GF-D8 (cell line): ENCODE measurements around the gene SYCP2L.
A peak's percentile ranks its signal among the peaks of the same experiment; 100 is the strongest.
"Not testable (repeated sequence)": the region's sequence is repeated elsewhere in the genome, so short reads cannot be mapped to it uniquely, and the experiment has no call there.

ENCODE experiments used
- DNase-seq: peaks from one replicate; lab custom pipeline; 2025; lab: John Stamatoyannopoulos, UW

SYCP2L gene

GRCh38 chr6:10886691-10887502 lies at the start of gene SYCP2L:
Gene SYCP2L, plus strand, starts transcription at chr6:10887052. Its CDS starts 75 bp downstream, at chr6:10887127.
- peak; percentile 88 for DNase-seq

DNA sequence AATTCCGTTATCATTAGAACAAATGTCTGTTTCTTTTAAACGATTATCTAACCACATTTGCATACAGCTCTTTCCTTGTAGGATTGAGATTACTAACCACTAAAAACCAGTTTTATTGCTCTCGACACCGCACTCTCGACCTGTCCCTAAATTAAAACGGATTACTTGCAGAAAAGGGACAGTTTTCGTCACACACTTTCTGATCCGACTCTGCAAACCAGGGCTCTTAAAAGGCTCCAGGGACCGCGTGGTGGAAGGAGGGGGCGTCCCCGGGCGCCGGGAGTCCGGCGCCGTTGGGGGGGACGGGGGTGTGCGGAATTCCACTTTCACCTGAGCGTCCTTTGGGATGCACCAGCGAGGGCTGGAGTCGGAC lies 49.2 kb upstream of the SYCP2L start:
- DNase-seq: no peak

- DNase-seq: peak; percentile 74
Measured at GRCh38 chr6:10837995-10838793, 48.7 kb upstream of the SYCP2L start, which contains the start of gene MAK. Gene MAK, minus strand, starts transcription at chr6:10838539. Its CDS starts 7,891 bp downstream, at chr6:10830648.

DNA sequence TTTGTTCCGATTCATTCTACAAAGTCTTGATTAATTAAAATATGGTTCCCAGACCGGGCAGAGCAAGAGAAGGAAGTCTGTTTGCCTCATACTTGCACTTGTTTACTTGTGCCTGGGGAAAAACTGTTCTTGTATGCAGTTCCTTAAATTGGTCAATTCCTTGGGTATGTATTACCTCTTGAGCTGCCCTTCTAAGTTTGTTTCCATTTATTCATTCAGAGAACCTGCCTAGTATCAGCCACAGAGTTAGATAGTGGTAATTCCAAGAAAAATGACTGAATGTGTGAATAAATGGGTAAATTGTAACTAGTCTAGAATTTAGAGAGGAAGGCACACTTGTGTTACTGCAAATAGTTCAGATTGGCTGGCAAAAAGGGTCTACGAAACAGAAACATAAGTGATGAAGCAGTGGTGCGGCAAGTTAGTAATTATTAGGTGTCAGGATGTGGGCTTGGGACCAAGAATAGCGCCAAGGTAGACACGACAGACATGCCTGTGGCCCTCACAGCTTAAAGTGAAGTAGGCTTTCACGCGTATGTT lies 48.0 kb upstream of the SYCP2L start:
- no peak for DNase-seq

- DNase-seq: no peak
Measured at GRCh38 chr6:10843554-10843953, 43.3 kb upstream of the SYCP2L start.

GRCh38 chr6:10847684-10848083 lies 39.2 kb upstream of the SYCP2L start:
- no peak for DNase-seq

DNA sequence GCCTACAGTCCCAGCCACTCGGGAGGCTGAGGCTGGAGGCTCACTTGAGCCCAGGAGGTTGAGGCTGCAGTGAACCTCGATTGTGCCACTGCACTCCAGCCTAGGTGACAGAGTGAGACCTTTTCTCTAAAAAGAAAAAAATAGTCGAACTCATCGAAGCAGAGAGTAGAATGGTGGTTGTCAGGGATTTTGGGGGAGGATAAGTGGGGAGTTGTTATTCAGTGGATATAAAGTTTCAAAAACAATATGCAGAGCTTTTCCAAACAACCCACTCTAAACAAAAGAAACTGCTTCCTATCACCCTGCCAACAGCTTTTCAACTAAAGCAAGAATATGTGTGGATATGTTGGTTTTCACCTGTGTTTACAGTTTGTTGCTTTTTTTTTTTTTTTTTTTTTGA lies 37.0 kb upstream of the SYCP2L start:
- DNase-seq: no peak

DNA sequence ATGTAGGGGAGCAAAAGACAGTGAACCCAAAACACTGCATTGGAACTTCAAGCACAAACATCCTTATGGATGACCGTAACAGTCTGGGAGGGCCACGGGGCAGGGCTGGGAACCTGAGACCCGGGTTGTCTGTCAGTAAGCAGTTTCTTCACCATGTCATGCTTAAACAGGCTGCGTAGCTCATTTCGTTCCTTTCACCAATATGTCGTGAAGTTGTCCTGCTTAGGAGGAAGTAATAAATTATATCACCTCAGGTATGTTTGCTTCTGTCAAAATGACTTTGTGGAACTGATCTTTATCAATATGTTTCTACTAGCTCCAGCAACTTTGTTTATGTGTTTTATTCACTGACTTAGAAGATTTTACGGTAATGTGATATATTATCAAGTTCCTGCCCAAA lies 36.1 kb upstream of the SYCP2L start:
- no peak for DNase-seq

DNA sequence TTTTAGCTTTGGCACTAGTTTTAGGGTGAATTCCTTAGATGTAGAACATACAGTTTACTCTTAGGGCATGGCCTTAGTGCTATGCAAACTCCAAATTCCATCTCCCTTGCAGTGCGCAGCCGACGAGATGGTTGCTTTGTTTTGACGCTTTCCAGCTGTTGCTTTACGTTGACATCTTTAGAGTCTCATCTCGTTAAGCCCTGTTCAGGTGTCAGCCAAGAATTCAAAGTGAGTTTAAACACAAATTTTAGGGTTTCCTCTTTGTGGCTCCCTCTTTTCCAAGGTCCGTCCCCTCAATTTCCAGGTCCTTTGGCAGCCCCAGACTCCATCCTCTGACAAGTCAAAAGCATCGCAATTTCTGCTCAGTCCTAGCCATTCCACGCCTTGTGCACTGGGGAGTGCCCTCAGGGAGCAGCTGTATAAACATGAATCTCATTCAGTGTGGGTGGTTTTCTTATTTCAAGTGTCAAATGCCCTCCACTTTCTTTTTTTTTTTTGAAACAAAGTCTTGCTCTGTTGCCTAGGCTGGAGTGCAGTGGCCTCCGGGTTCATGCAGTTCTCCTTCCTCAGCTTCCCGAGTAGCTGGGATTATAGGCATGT lies 34.4 kb upstream of the SYCP2L start:
- DNase-seq: no peak

- DNase-seq: peak; percentile 63
Measured at GRCh38 chr6:10853849-10854300, 33.0 kb upstream of the SYCP2L start.

- peak; percentile 39 for DNase-seq
Measured at GRCh38 chr6:10854922-10855632, 31.8 kb upstream of the SYCP2L start.

DNA sequence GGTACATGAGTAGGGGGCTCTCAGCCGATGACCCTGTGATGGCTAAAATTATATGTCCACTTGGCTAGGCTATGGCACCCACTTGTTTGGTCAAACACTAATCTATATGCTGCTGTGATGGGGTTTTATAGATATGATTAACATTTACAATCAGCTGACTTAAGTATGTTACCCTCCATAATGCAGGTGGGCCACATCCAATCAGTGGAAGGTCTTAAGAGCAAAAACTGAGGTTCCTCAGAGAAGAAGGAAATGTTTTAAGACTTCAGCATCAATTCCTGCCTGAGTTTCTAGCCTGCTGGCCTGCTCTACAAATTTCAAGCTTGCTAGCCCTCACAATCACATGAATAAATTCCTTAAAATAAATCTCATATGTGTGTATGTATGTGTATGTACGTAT lies 29.6 kb upstream of the SYCP2L start:
- DNase-seq: no peak

DNA sequence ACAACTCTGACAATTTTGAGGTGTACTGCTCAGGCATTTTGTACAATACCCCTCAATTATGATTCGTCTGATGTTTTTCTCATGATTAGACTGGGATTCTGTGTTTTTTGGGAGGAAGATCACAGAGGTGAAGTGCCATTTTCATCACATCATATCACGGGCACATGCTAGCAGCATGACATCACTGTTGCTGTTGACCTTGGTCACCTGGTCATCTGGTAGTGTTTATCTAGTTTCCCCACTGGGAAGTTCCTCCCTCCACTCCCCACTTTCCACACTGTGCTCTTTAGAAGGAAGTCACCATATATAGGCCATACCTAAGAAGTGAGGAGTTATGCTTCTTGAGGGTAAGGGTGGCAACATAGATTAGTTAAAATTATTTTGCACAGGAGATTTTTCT lies 25.8 kb upstream of the SYCP2L start:
- DNase-seq: no peak

DNA sequence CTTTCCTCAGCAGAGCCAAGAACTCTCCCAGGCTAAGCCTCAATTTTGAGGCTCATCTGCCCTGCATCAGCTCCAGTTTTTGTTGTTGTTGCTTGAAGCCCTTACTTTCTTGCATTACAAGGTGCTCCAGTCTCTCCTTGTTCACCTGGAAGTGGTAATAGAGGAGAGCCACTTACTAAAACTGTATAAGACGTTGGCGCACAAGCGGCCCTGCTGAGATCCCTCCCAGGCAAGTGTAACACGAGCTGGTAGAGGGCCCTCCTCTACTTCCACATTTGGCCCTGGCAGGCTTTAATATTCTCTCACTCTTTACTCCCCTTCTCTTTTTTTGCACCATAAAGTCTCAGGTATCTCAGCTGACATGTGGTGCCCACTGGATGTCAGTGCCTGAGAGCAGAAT lies 24.5 kb upstream of the SYCP2L start:
- no peak for DNase-seq

- not testable (repeated sequence) for DNase-seq
Measured at GRCh38 chr6:10863031-10863430, 23.8 kb upstream of the SYCP2L start.

DNA sequence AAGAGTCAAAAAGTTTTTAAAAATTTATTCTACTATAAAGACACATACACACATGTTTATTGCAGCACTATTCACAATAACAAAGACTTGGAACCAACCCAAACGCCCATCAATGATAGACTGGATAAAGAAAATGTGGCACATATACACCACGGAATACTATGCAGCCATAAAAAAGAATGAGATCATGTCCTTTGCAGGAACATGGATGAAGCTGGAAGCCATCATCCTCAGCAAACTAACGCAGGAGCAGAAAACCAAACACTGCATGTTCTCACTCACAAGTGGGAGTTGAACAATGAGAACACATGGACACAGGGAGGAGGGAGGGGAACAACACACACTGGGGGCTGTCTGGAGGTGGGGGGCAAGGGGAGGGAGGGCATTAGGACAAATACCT lies 20.1 kb upstream of the SYCP2L start:
- not testable (repeated sequence) for DNase-seq

DNA sequence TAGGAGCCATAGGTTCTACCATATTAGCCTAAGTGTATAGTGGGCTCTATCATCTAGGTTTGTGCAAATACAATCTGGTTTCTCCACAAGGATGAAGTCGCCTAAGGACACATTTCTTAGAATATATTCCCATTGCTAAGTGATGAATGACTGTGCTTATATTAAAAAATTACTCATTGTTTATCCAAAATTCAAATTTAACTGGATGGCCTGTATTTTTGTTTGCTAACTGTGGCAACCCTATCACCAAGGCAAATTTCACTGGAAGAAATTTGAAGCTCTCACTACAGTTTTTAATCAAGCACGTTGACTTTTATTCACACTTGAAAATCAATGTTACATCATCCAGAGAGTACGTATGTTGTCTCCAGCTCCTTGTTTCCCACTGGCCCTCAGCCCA lies 18.9 kb upstream of the SYCP2L start:
- DNase-seq: no peak

- no peak for DNase-seq
Measured at GRCh38 chr6:10873374-10873773, 13.5 kb upstream of the SYCP2L start.

DNA sequence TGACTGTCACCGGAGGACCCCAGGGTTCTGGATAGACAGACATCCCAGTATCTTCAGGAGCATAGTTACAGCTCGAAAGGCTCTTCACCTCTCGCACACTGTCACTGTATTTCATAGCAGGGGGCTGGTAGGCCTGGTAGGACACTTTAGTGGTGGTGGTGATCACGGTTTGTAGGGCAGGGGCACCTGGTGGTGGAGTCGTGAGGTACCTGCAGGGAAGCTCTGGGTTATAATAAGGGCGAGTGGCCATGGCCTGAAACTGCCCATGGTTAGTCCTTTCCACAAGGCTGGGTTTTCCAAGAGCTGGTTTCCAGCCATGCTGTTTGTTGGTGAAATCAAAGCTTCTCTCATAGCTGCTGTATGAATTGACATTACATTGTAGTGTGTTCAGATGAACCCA lies 12.6 kb upstream of the SYCP2L start:
- DNase-seq: no peak

DNA sequence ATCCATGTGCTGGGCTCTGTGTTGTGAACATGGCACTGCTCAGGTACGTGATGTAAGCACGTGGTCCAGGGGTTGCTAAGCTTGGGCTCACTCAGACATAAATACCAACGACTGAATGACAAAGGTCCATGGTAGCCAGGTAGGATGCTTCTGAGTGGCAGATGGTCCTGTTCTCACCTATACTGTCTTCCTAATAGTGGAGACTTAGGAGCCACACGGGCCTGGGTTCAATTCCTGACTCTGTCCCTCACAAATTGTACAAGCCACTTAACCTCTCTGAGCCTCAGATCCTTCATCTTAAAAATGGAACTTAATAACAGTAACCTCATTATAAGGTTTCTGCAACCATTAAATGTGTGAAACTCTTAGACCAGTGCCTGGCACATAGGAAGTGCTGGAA lies 11.8 kb upstream of the SYCP2L start:
- no peak for DNase-seq

DNA sequence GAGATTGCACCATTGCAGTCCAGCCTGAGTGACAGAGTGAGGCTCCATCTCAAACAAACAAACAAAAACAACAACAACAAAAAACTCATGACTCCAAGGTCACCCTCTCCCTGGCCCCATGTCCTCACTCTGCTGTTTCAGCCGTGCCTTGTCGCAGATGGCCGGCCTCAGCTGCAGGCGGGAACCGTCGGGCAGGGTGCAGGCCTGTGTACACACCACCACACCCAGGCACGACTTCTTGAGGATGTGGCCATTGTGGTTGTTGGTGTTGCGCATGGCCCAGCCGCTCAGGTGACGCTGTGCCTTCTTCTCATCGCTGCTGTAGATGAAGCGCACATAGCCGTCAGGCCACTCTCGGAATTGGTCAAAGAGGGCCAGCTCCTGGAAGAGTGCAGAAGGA lies 9.8 kb upstream of the SYCP2L start:
- DNase-seq: no peak

- no peak for DNase-seq
Measured at GRCh38 chr6:10877871-10878270, 9.0 kb upstream of the SYCP2L start.
